ENCODE results near the gene AVPR2.

DNA sequence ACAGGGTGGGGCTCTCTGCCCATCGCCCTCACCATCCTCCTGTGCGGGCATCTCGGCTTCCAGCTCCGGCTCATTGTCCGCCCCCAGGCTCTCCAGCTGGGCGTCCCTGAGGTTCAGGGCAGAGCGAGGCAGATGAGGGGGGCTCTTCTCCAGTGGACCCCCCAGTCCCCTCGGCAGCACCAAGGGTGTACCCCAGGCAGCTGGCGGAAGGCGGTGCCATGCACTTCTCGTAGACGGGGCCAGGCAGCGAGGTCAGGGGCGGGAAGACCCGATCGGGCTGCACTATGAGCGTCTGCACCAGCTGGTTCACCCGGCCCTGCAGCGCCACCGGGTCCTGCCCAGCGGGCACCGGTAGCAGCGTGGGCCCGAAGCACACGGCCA is 5.5 kb downstream of the AVPR2 start:
- TF ChIP-seq POLR2A (IDR thresholded peaks at IDR 0.05) (no peak), CTCF (IDR thresholded peaks at IDR 0.05) (no peak), EP300 (IDR thresholded peaks at IDR 0.05) (no peak)

All from ovary (tissue), 3 donors.